Uterus (tissue), 4 donors: ENCODE data around the gene ARHGAP12. TPM values are rescaled to one million over a fixed set of nuclear protein-coding genes. Genes with fewer than 3 reads are reported as not detected.

Experiments used
- DNase-seq, 2 donors: peaks; one replicate each; pipeline ENCODE4 v3.0.0-alpha.2; 2019 to 2020
- H3K27ac ChIP-seq, 2 donors: fragments of 200-600 bp; sonication (generic); 1 replicate in 1 of 2; 2 replicates in 1 of 2; pipeline ENCODE4 v1.5.1; 2016 to 2018
- H3K27me3 ChIP-seq, 2 donors: fragments of 200-600 bp; sonication (generic); one replicate each; pipeline ENCODE4 v1.5.1; 2018 to 2019; ENCODE audit warnings: control low read depth in 1 of 2
- H3K36me3 ChIP-seq, 2 donors: fragments of 200-600 bp; sonication (generic); one replicate each; pipeline ENCODE4 v1.5.1; 2019; ENCODE audit warnings: control low read depth in 1 of 2
- H3K4me1 ChIP-seq, 2 donors: fragments of 200-600 bp; sonication (generic); one replicate each; pipeline ENCODE4 v1.5.1; 2018 to 2019; ENCODE audit warnings: control low read depth in 1 of 2
- H3K4me3 ChIP-seq, 2 donors: fragments of 200-600 bp; sonication (generic); 1 replicate in 1 of 2; 2 replicates in 1 of 2; pipeline ENCODE4 v1.5.1; 2018 to 2019; ENCODE audit warnings: mild to moderate bottlenecking in 1 of 2
- H3K9me3 ChIP-seq, 2 donors: fragments of 200-600 bp; sonication (generic); one replicate each; pipeline ENCODE4 v1.5.1; 2019; ENCODE audit warnings: control low read depth in 1 of 2
- CTCF ChIP-seq, 4 experiments: fragments of 200-600 bp in 2 of 4; fragments of 450-650 bp in 2 of 4; sonication (generic) in 2 of 4; IDR thresholded peaks; one replicate each; pipeline ENCODE4 v1.5.1; 2016 to 2019; ENCODE audit warnings: antibody characterized with exemption in 4 of 4, mild to moderate bottlenecking in 2 of 4, moderate library complexity in 1 of 4
- POLR2A ChIP-seq, 2 donors: fragments of 450-650 bp; IDR thresholded peaks; one replicate each; pipeline ENCODE4 v1.6.1; 2016; ENCODE audit warnings: antibody characterized with exemption in 2 of 2, mild to moderate bottlenecking in 1 of 2, moderate library complexity in 1 of 2
- intact Hi-C: fragments of 100-400 bp; cut with DNase I; formaldehyde crosslinking; loops from one replicate; pipeline ENCODE4 v1.15.1; 2023; ENCODE audit warnings: low total_unique reads
- total RNA-seq, 4 donors: library from RNA; depleted of rRNA in 3 of 4; stranded (reverse); fragments of >200 nt in 3 of 4; gene quantifications; one replicate each; pipeline versions ENCODE4 v1.1.0 to v1.2.4, GENCODE V29; 2014 to 2023
- donor health status: DM: yes; HTN: yes; CAD: no.

The ARHGAP12 gene
- total RNA-seq, 4 donors from 2014 or later: 37.7 to 82.5 (median 57.3) TPM

- no peak overlapping the region for H3K4me3 ChIP-seq
- TF ChIP-seq CTCF (IDR thresholded peaks at IDR 0.05) (no peak), POLR2A (IDR thresholded peaks at IDR 0.05) (no peak)
- intact Hi-C loops: no loop called here
- no peaks in the 10 kb centered on the region for H3K4me1 ChIP-seq
- no peaks in the 10 kb centered on the region for H3K36me3 ChIP-seq
- H3K9me3 ChIP-seq: no peaks in the 10 kb centered on the region
- no peak overlapping the region for H3K27ac ChIP-seq
- DNase-seq: no peak
- no peaks in the 10 kb centered on the region for H3K27me3 ChIP-seq
Measured at GRCh38 chr10:31792745-31793144, 135.9 kb downstream of the ARHGAP12 start.

GRCh38 chr10:31789555-31789954, 139.1 kb downstream of the ARHGAP12 start:
- no peak for DNase-seq
- intact Hi-C loops: no loop called here
- TF ChIP-seq CTCF (IDR thresholded peaks at IDR 0.05) (no peak), POLR2A (IDR thresholded peaks at IDR 0.05) (no peak)
- H3K4me3 ChIP-seq: no peak overlapping the region
- H3K27ac ChIP-seq: no peak overlapping the region
- no peaks in the 10 kb centered on the region for H3K9me3 ChIP-seq
- H3K4me1 ChIP-seq: no peaks in the 10 kb centered on the region
- H3K27me3 ChIP-seq: no peaks in the 10 kb centered on the region
- H3K36me3 ChIP-seq: no peaks in the 10 kb centered on the region

- intact Hi-C loops: no loop called here
- no peak for DNase-seq
- H3K36me3 ChIP-seq: no peaks in the 10 kb centered on the region
- no peaks in the 10 kb centered on the region for H3K27me3 ChIP-seq
- H3K27ac ChIP-seq: no peak overlapping the region
- no peaks in the 10 kb centered on the region for H3K9me3 ChIP-seq
- H3K4me3 ChIP-seq: no peak overlapping the region
- TF ChIP-seq POLR2A (IDR thresholded peaks at IDR 0.05) (no peak), CTCF (IDR thresholded peaks at IDR 0.05) (no peak)
- no peaks in the 10 kb centered on the region for H3K4me1 ChIP-seq
Measured at GRCh38 chr10:31782701-31783100, 145.9 kb downstream of the ARHGAP12 start.

- intact Hi-C loops: no loop called here
- no peaks in the 10 kb centered on the region for H3K9me3 ChIP-seq
- TF ChIP-seq POLR2A (IDR thresholded peaks at IDR 0.05) (no peak), CTCF (IDR thresholded peaks at IDR 0.05) (no peak)
- no peak for DNase-seq
- no peak overlapping the region for H3K4me3 ChIP-seq
- no peaks in the 10 kb centered on the region for H3K27me3 ChIP-seq
- H3K4me1 ChIP-seq: no peaks in the 10 kb centered on the region
- no peaks in the 10 kb centered on the region for H3K36me3 ChIP-seq
- no peak overlapping the region for H3K27ac ChIP-seq
Measured at GRCh38 chr10:31780717-31781116, 147.9 kb downstream of the ARHGAP12 start.

GRCh38 chr10:31778627-31779026, 150.0 kb downstream of the ARHGAP12 start:
- intact Hi-C loops: no loop called here
- no peak for DNase-seq
- Histone ChIP-seq H3K27ac (no peak overlapping the region), H3K4me1 (no peaks in the 10 kb centered on the region), H3K36me3 (no peaks in the 10 kb centered on the region), H3K9me3 (no peaks in the 10 kb centered on the region), H3K27me3 (no peaks in the 10 kb centered on the region), H3K4me3 (no peak overlapping the region)
- TF ChIP-seq CTCF (IDR thresholded peaks at IDR 0.05) (no peak), POLR2A (IDR thresholded peaks at IDR 0.05) (no peak)
